Activated T-helper 17 cell treated with anti-CD3 and anti-CD28 coated beads, Interleukin-2, amount 50 U/mL, for 72 hours (primary cell): ENCODE results near the gene PAIP2B. TPM values are rescaled to one million over a fixed set of nuclear protein-coding genes. Genes with fewer than 3 reads are reported as not detected.
"Not testable (repeated sequence)": the region's sequence is repeated elsewhere in the genome, so short reads cannot be mapped to it uniquely, and the experiment has no call there.

Experiments used
- ATAC-seq: fragments of 150-1000 bp; cut with Tn5 transposase; replicated peaks from 2 replicates; pipeline ENCODE4 v1.10.0; 2021; ENCODE audit warnings: mild to moderate bottlenecking, moderate library complexity
- H3K27ac Mint-ChIP-seq: one replicate; pipeline ENCODE4 v1.8.0; 2022; ENCODE audit warnings: mixed read lengths
- H3K27me3 Mint-ChIP-seq: one replicate; pipeline ENCODE4 v1.8.0; 2022; ENCODE audit warnings: mixed read lengths
- H3K36me3 Mint-ChIP-seq: one replicate; pipeline ENCODE4 v1.8.0; 2022; ENCODE audit warnings: low read depth, mild to moderate bottlenecking, mixed read lengths
- H3K4me1 Mint-ChIP-seq: one replicate; pipeline ENCODE4 v1.8.0; 2022; ENCODE audit warnings: mixed read lengths
- H3K4me3 Mint-ChIP-seq: one replicate; pipeline ENCODE4 v1.8.0; 2022; ENCODE audit warnings: mild to moderate bottlenecking, mixed read lengths
- H3K9me3 Mint-ChIP-seq: one replicate; pipeline ENCODE4 v1.8.0; 2022; ENCODE audit warnings: mixed read lengths
- total RNA-seq, 2 donors: library from RNA; stranded (reverse); gene quantifications; one replicate each; pipeline ENCODE4 v1.2.3, GENCODE V29; 2022

The PAIP2B gene
- total RNA-seq, 2 donors from 2014 or later, result 1.3 to 3.3 TPM

DNA sequence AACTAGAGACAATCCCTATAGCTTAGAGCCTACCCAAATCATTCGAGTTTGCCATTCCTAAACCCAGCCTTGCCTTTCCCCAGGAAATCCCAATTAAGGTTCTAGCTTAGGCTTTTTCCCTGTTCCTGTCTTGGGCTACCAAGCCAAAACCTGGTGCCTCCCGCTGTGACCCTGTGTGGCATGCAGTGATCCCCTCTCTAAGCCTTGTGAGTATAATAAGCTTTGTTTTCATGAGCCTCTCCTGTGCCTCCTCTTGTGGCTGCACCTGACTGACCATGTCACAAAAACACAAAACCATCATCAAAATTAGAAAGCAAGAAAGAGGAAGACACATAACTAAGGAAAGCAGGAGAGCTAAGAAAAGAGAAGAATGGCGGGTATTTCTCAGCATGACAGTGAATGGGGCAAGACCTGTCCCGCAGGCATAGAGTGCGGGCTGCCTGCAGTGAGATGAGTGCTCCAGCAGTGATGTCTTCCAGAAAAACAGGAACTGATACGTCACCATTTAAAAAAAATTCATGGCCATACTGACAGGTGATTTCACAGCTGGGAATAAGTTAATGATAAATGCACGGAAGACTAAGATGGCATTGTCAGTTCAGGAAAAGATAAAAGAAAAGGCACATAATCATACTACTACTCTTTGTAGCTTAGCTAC is 9.2 kb upstream of the PAIP2B start:
- Mint-ChIP-seq H3K9me3 (no peaks in the 10 kb centered on the region), H3K36me3 (no peaks in the 10 kb centered on the region), H3K27ac (no peak overlapping the region), H3K4me1 (no peaks in the 10 kb centered on the region), H3K27me3 (peaks cover 19% of the 10 kb centered on the region), H3K4me3 (no peak overlapping the region)
- ATAC-seq, result no peak

- H3K27me3 Mint-ChIP-seq, result peaks cover 20% of the 10 kb centered on the region
- H3K27ac Mint-ChIP-seq, result not testable (repeated sequence)
Measured at GRCh38 chr2:71233072-71233471, 6.2 kb upstream of the PAIP2B start.

GRCh38 chr2:71226096-71226964 is 573 bp downstream of the PAIP2B start:
- Mint-ChIP-seq H3K27ac (peak overlapping the region; percentile 53), H3K27me3 (peaks cover 4% of the 10 kb centered on the region), H3K36me3 (no peaks in the 10 kb centered on the region), H3K4me3 (peak overlapping the region; percentile 88), H3K4me1 (no peaks in the 10 kb centered on the region), H3K9me3 (no peaks in the 10 kb centered on the region)
- ATAC-seq, result peak; percentile 11

More at GRCh38 chr2:71233072-71233471, 6.2 kb upstream of the PAIP2B start:
- not testable (repeated sequence) for H3K4me3 Mint-ChIP-seq, ATAC-seq, H3K9me3 Mint-ChIP-seq, H3K4me1 Mint-ChIP-seq, H3K36me3 Mint-ChIP-seq

GRCh38 chr2:71224935-71225334 is 2.0 kb downstream of the PAIP2B start:
- Mint-ChIP-seq H3K4me3 (no peak overlapping the region), H3K36me3 (no peaks in the 10 kb centered on the region), H3K9me3 (no peaks in the 10 kb centered on the region), H3K27me3 (no peaks in the 10 kb centered on the region), H3K27ac (no peak overlapping the region), H3K4me1 (no peaks in the 10 kb centered on the region)
- ATAC-seq, result no peak

- Mint-ChIP-seq H3K27ac (no peak overlapping the region), H3K9me3 (no peaks in the 10 kb centered on the region), H3K36me3 (no peaks in the 10 kb centered on the region), H3K27me3 (no peaks in the 10 kb centered on the region), H3K4me1 (no peaks in the 10 kb centered on the region), H3K4me3 (no peak overlapping the region)
- ATAC-seq, result no peak
Measured at GRCh38 chr2:71224457-71224856, 2.4 kb downstream of the PAIP2B start.

GRCh38 chr2:71223767-71224333 is 3.1 kb downstream of the PAIP2B start:
- H3K36me3 Mint-ChIP-seq, result no peaks in the 10 kb centered on the region
- ATAC-seq, result no peak

GRCh38 chr2:71220743-71221142 is 6.2 kb downstream of the PAIP2B start:
- Mint-ChIP-seq H3K36me3 (no peaks in the 10 kb centered on the region), H3K4me1 (no peaks in the 10 kb centered on the region), H3K4me3 (no peak overlapping the region), H3K27me3 (no peaks in the 10 kb centered on the region), H3K9me3 (no peaks in the 10 kb centered on the region), H3K27ac (no peak overlapping the region)
- no peak for ATAC-seq

More at GRCh38 chr2:71223767-71224333, 3.1 kb downstream of the PAIP2B start:
- H3K4me3 Mint-ChIP-seq, result no peak overlapping the region
- H3K4me1 Mint-ChIP-seq, result no peaks in the 10 kb centered on the region
- no peak overlapping the region for H3K27ac Mint-ChIP-seq
- H3K9me3 Mint-ChIP-seq, result no peaks in the 10 kb centered on the region
- no peaks in the 10 kb centered on the region for H3K27me3 Mint-ChIP-seq

GRCh38 chr2:71216501-71216900 is 10.4 kb downstream of the PAIP2B start:
- no peak for ATAC-seq
- H3K27ac Mint-ChIP-seq, result no peak overlapping the region
- H3K4me1 Mint-ChIP-seq, result no peaks in the 10 kb centered on the region
- no peaks in the 10 kb centered on the region for H3K36me3 Mint-ChIP-seq
- no peak overlapping the region for H3K4me3 Mint-ChIP-seq
- no peaks in the 10 kb centered on the region for H3K9me3 Mint-ChIP-seq
- H3K27me3 Mint-ChIP-seq, result no peaks in the 10 kb centered on the region

DNA sequence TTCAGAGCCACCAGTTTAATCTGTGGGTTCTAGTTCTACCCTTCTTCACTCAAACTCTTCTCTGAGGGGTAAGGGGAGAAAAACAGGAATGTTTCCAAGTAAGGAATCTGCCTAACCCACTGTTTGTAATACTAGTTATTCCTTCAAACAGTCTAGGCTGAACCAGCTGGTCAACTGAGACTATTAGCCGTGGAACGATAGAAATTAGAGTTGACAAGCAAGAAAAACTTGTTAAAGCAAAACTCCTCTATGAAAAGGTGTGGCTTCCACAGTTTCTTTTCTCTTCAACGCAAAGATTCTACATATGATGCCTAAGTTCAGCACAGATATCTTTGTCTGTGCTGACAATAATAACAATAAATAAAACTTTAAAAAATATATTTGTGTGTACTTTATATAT is 11.5 kb downstream of the PAIP2B start:
- Mint-ChIP-seq H3K36me3 (no peaks in the 10 kb centered on the region), H3K4me1 (no peaks in the 10 kb centered on the region), H3K27ac (no peak overlapping the region), H3K27me3 (no peaks in the 10 kb centered on the region), H3K4me3 (no peak overlapping the region), H3K9me3 (no peaks in the 10 kb centered on the region)
- ATAC-seq, result no peak

DNA sequence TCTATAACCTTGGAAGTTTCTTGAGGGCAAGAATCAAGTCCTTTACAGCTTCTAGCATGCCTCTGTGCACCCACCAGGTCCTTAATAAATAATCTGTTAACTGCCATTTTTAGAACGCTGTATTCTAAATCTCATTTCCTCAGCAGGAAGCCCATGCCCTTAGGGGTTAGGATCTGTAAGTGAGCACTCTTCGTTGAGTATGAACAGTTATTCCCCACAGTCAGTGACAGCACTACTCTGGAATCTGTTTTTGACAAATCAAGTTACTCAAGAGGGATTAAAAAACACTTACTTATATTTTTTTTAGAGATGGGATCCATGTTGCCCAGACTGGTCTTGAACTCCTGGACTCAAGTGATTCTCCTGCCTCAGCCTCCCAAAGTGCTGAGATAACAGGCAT is 14.6 kb downstream of the PAIP2B start:
- Mint-ChIP-seq H3K4me1 (no peaks in the 10 kb centered on the region), H3K9me3 (no peaks in the 10 kb centered on the region), H3K36me3 (no peaks in the 10 kb centered on the region), H3K27me3 (no peaks in the 10 kb centered on the region), H3K4me3 (no peak overlapping the region), H3K27ac (no peak overlapping the region)
- ATAC-seq, result no peak

- no peaks in the 10 kb centered on the region for H3K9me3 Mint-ChIP-seq
- no peak for ATAC-seq
- H3K36me3 Mint-ChIP-seq, result no peaks in the 10 kb centered on the region
- no peaks in the 10 kb centered on the region for H3K27me3 Mint-ChIP-seq
- H3K4me3 Mint-ChIP-seq, result no peak overlapping the region
- H3K4me1 Mint-ChIP-seq, result no peaks in the 10 kb centered on the region
- H3K27ac Mint-ChIP-seq, result no peak overlapping the region
Measured at GRCh38 chr2:71210292-71210691, 16.6 kb downstream of the PAIP2B start.

GRCh38 chr2:71208756-71209155 is 18.1 kb downstream of the PAIP2B start:
- no peaks in the 10 kb centered on the region for H3K36me3 Mint-ChIP-seq
- H3K4me3 Mint-ChIP-seq, result no peak overlapping the region
- H3K27ac Mint-ChIP-seq, result no peak overlapping the region
- no peaks in the 10 kb centered on the region for H3K4me1 Mint-ChIP-seq
- H3K27me3 Mint-ChIP-seq, result no peaks in the 10 kb centered on the region
- no peak for ATAC-seq
- no peaks in the 10 kb centered on the region for H3K9me3 Mint-ChIP-seq

- Mint-ChIP-seq H3K4me1 (no peaks in the 10 kb centered on the region), H3K27ac (no peak overlapping the region), H3K4me3 (no peak overlapping the region), H3K9me3 (no peaks in the 10 kb centered on the region), H3K27me3 (no peaks in the 10 kb centered on the region), H3K36me3 (no peaks in the 10 kb centered on the region)
- no peak for ATAC-seq
Measured at GRCh38 chr2:71207601-71208000, 19.3 kb downstream of the PAIP2B start.

DNA sequence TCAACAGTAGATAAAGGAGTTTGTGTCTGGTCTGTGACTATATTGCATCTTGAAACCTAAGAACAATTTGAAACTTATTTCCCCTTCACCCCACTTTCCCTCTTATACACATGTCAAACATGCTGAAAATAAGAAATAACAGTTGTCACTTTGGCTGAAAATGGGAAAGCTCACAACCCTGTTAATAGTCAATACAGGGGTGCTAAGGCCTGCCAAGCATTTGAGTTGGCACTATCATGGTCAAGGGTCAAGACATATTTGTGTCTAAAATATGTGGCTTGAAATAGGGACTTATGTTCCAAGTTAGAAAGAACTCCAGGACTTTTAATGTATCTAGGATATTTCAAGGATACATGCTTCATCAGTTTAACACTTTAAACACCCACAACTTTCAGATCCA is 20.6 kb downstream of the PAIP2B start:
- Mint-ChIP-seq H3K9me3 (no peaks in the 10 kb centered on the region), H3K36me3 (peaks cover 8% of the 10 kb centered on the region), H3K4me3 (no peak overlapping the region), H3K4me1 (no peaks in the 10 kb centered on the region), H3K27me3 (no peaks in the 10 kb centered on the region), H3K27ac (no peak overlapping the region)
- no peak for ATAC-seq

- ATAC-seq, result no peak
- Mint-ChIP-seq H3K9me3 (peaks cover 3% of the 10 kb centered on the region), H3K36me3 (no peaks in the 10 kb centered on the region), H3K27ac (no peak overlapping the region), H3K4me1 (no peaks in the 10 kb centered on the region), H3K4me3 (no peak overlapping the region), H3K27me3 (no peaks in the 10 kb centered on the region)
Measured at GRCh38 chr2:71191570-71191943, 35.3 kb downstream of the PAIP2B start.
